Right lobe of liver (tissue), 6 donors: ENCODE results near the gene ANO7. TPM values are rescaled to one million over a fixed set of nuclear protein-coding genes. Genes with fewer than 3 reads are reported as not detected.
A peak's percentile ranks its signal among the peaks of the same experiment; 100 is the strongest.

Source experiments
- ATAC-seq, 4 donors: fragments of 200-7000 bp; cut with Tn5 transposase; one replicate each; pipeline ENCODE4 v1.9.1; 2020; ENCODE audit warnings: mild to moderate bottlenecking in 4 of 4, moderate library complexity in 4 of 4
- DNase-seq, 3 donors: peaks; one replicate each; pipeline ENCODE4 v3.0.0-alpha.2; 2020
- H3K27ac ChIP-seq, 3 donors: fragments of 200-600 bp; one replicate each; pipeline ENCODE4 v1.8.0; 2022
- H3K27me3 ChIP-seq, 2 donors: fragments of 200-600 bp; one replicate each; pipeline ENCODE4 v1.8.0; 2022
- H3K36me3 ChIP-seq, 4 donors: fragments of 200-600 bp; sonication (generic) in 1 of 4; one replicate each; pipeline versions ENCODE4 v1.5.1 to v1.8.0; 2017 to 2022; ENCODE audit warnings: control low read depth in 1 of 4
- H3K4me1 ChIP-seq, 4 donors: fragments of 200-600 bp; sonication (generic) in 1 of 4; one replicate each; pipeline versions ENCODE4 v1.5.1 to v1.8.0; 2017 to 2022; ENCODE audit warnings: control low read depth in 1 of 4
- H3K4me3 ChIP-seq, 3 donors: fragments of 200-600 bp; one replicate each; pipeline ENCODE4 v1.8.0; 2022
- H3K9me3 ChIP-seq, 4 donors: fragments of 200-600 bp; sonication (generic) in 1 of 4; one replicate each; pipeline versions ENCODE4 v1.5.1 to v1.8.0; 2017 to 2022; ENCODE audit warnings: control low read depth in 1 of 4
- POLR2A ChIP-seq: fragments of 450-650 bp; IDR thresholded peaks from one replicate; pipeline ENCODE4 v1.6.1; 2017; ENCODE audit warnings: antibody characterized with exemption, mild to moderate bottlenecking
- WGBS: methylation state at CpG from one replicate; pipeline ENCODE4 v1.1.6; 2018; ENCODE audit warnings: low coverage, low lambda C conversion rate; ENCODE audit not compliant: insufficient coverage; ENCODE audit errors: missing lambda C conversion rate; 5-methylcytosine and 5-hydroxymethylcytosine counted together
- intact Hi-C, 2 donors: fragments of 100-400 bp; cut with DNase I; formaldehyde crosslinking; loops; one replicate each; pipeline versions ENCODE4 v1.11.2 to v1.14.1; 2022
- total RNA-seq, 6 experiments: library from RNA; depleted of rRNA in 2 of 6; stranded (reverse); fragments of >200 nt in 2 of 6; fragmentation: NEBNext Ultra II Directional in 3 of 6; extraction: Animal tissue kit (Norgen Biotek cat#: 25700) in 3 of 6; gene quantifications; one replicate each; pipeline versions ENCODE4 v1.1.0 to v1.2.4, GENCODE V29; 2016 to 2023
- TF ChIP-seq, protein P1 (sequence below), 4 donors: fragments of 200-600 bp in 3 of 4; fragments of 450-650 bp in 1 of 4; IDR thresholded peaks; one replicate each; pipeline versions ENCODE4 v1.5.1 to v1.8.0; 2016 to 2022; ENCODE audit warnings: antibody characterized with exemption in 4 of 4, mild to moderate bottlenecking in 2 of 4
- donor health status: DM: no; HTN: yes; CAD: no.
- donor health status: DM: no; HTN: no; CAD: no.
- donor health status: DM: no; HTN: no; CAD: no.
- donor health status: DM: no; HTN: yes; CAD: no.
- donor health status: DM: no; HTN: yes; CAD: no.

Gene ANO7
- total RNA-seq, 6 experiments from 2014 or later, result 0.61 to 2.4 (median 0.97) TPM

DNA sequence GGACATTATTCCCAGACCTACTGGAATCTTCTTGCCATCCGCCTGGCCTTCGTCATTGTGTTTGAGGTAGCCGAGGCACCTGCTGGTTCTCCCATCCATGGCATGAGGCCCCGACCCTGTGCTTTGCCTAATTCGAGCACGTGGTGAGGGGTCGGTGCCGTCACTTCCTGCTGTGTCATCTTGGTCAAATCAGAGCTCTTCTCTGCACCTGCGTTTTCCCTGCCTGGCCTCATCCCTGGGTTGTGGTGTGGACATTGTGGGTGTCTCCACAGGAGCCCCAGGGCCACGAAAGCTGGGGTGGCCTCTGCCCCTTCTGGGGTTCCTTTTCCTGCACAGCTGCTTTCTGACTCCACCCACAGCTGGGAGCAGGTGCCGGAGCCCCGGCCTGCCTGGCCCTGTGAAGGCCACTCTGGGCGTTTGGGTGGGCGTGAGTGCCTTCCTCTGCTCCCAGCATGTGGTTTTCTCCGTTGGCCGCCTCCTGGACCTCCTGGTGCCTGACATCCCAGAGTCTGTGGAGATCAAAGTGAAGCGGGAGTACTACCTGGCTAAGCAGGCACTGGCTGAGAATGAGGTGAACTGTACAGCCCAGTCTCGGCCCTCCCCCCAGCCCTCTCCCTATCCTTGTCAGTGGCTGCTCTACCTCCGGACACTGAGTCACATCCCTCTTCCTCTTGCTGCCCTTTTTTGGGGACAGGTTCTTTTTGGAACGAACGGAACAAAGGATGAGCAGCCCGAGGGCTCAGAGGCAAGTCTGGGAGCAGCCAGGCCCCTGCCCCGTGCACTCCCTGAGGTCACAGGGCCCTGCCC lies 34.9 kb downstream of the ANO7 start:
- no peaks in the 10 kb centered on the region for H3K27me3 ChIP-seq
- peaks cover 0 to 11% (median 3%) of the 10 kb centered on the region in 4 donors for H3K4me1 ChIP-seq
- no peaks in the 10 kb centered on the region for H3K9me3 ChIP-seq
- H3K4me3 ChIP-seq, result no peak overlapping the region
- DNase-seq, result peak in 2 of 3 donors; percentile 21 to 51
- 48% methylated on average over 7 of the region's 23 CpGs for WGBS
- H3K36me3 ChIP-seq, result peaks cover 0 to 18% (median 9%) of the 10 kb centered on the region in 4 donors
- TF ChIP-seq, protein P1, sequence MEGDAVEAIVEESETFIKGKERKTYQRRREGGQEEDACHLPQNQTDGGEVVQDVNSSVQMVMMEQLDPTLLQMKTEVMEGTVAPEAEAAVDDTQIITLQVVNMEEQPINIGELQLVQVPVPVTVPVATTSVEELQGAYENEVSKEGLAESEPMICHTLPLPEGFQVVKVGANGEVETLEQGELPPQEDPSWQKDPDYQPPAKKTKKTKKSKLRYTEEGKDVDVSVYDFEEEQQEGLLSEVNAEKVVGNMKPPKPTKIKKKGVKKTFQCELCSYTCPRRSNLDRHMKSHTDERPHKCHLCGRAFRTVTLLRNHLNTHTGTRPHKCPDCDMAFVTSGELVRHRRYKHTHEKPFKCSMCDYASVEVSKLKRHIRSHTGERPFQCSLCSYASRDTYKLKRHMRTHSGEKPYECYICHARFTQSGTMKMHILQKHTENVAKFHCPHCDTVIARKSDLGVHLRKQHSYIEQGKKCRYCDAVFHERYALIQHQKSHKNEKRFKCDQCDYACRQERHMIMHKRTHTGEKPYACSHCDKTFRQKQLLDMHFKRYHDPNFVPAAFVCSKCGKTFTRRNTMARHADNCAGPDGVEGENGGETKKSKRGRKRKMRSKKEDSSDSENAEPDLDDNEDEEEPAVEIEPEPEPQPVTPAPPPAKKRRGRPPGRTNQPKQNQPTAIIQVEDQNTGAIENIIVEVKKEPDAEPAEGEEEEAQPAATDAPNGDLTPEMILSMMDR (IDR thresholded peaks at IDR 0.05), result no peak
- no peak for TF ChIP-seq POLR2A
- intact Hi-C loops, result no loop called here
- H3K27ac ChIP-seq, result no peak overlapping the region
- peak; percentile 23 to 58 (median 30) for ATAC-seq

DNA sequence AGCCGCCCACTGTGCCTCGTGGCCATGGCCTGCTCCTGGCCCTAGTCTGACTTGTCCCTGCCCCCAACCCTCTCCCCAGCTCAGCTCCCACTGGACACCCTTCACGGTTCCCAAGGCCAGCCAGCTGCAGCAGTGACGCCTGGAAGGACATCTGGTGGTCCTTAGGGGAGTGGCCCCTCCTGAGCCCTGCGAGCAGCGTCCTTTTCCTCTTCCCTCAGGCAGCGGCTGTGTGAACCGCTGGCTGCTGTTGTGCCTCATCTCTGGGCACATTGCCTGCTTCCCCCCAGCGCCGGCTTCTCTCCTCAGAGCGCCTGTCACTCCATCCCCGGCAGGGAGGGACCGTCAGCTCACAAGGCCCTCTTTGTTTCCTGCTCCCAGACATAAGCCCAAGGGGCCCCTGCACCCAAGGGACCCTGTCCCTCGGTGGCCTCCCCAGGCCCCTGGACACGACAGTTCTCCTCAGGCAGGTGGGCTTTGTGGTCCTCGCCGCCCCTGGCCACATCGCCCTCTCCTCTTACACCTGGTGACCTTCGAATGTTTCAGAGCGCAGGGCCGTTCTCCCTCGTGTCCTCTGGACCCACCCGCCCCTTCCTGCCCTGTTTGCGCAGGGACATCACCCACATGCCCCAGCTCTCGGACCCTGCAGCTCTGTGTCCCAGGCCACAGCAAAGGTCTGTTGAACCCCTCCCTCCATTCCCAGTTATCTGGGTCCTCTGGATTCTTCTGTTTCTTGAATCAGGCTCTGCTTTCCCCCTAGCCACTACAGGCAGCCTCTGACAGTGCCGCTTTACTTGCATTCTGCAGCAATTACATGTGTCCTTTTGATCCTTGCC lies 35.8 kb downstream of the ANO7 start:
- DNase-seq, result peak in 2 of 3 donors; percentile 44 to 54
- intact Hi-C loops, result no loop called here
- Histone ChIP-seq H3K9me3 (no peaks in the 10 kb centered on the region), H3K36me3 (peaks cover 3 to 26% (median 16%) of the 10 kb centered on the region in 4 donors), H3K27ac (no peak overlapping the region), H3K4me1 (peaks cover 0 to 5% (median 2%) of the 10 kb centered on the region in 4 donors), H3K27me3 (no peaks in the 10 kb centered on the region), H3K4me3 (no peak overlapping the region)
- 34% methylated on average over 16 of the region's 26 CpGs for WGBS
- TF ChIP-seq, protein P1 (IDR thresholded peaks at IDR 0.05), result no peak
- TF ChIP-seq POLR2A, result no peak
- ATAC-seq, result peak; percentile 3 to 40 (median 37)

DNA sequence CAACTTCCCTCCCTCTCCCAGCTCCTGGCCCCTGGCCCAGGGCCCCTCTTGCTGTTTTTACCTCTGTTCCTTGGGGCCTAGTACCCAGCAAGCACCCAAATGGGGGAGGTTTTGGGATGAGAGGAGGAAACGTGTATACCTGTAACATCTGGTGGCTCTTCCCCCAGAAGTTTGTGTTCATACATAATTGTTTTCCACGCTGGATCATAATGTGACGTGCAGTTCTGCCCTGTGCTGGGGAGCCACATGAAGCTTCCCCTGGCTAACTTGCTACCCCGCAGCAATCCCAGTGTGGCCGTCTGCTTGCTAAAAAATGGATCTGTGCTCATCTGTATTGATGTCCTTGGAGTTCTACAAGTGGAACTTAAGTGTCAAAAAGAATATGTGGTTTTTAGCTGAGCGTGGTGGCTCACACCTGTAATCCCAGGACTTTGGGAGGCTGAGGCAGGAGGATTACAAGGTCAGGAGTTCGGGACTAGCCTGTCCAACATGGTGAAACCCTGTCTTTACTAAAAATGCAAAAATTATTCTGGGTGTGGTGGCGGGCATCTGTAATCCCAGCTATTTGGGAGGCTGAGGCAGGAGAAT lies 36.5 kb downstream of the ANO7 start:
- Histone ChIP-seq H3K27ac (no peak overlapping the region), H3K4me3 (no peak overlapping the region), H3K36me3 (peaks cover 7 to 33% (median 20%) of the 10 kb centered on the region in 4 donors), H3K9me3 (no peaks in the 10 kb centered on the region), H3K4me1 (peaks cover 0 to 5% (median 2%) of the 10 kb centered on the region in 4 donors), H3K27me3 (no peaks in the 10 kb centered on the region)
- 49% methylated on average over 5 of the region's 8 CpGs for WGBS
- intact Hi-C loops, result no loop called here
- TF ChIP-seq POLR2A, result no peak
- TF ChIP-seq, protein P1 (IDR thresholded peaks at IDR 0.05), result no peak
- ATAC-seq, result no peak
- DNase-seq, result peak in 1 of 3 donors; percentile 32

DNA sequence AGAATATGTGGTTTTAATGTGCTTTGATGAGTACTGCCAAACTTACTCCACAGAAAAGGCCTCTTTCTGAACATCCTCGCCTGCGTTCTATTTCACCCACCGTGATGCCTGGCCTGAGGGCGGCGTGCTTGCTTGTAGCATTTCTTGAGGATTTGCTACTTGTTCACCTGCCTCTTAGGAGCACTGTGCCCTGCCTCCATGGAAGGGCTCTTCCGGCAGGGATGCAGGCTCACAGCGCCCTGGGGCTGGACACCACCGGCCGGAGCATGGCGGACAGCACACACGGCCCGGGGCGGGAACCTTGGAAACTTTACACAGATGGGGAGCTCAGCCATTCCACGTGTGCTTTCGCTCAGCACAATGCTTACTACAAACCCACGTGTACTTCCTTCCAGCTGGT lies 37.1 kb downstream of the ANO7 start:
- intact Hi-C loops, result no loop called here
- H3K4me1 ChIP-seq, result peaks cover 0 to 5% (median 1%) of the 10 kb centered on the region in 4 donors
- no peak for TF ChIP-seq POLR2A
- TF ChIP-seq, protein P1 (IDR thresholded peaks at IDR 0.05), result no peak
- H3K27ac ChIP-seq, result no peak overlapping the region
- DNase-seq (peak in 2 of 3 donors; percentile 16 to 33), ATAC-seq (no peak)
- H3K36me3 ChIP-seq, result peaks cover 7 to 39% (median 25%) of the 10 kb centered on the region in 4 donors
- no peaks in the 10 kb centered on the region for H3K9me3 ChIP-seq
- H3K4me3 ChIP-seq, result no peak overlapping the region
- WGBS, result 75% methylated on average over 8 of the region's 16 CpGs
- no peaks in the 10 kb centered on the region for H3K27me3 ChIP-seq
